Heart left ventricle (tissue), 16 donors: ENCODE results near the gene DAD1. TPM values are rescaled to one million over a fixed set of nuclear protein-coding genes. Genes with fewer than 3 reads are reported as not detected.

Source experiments
- ATAC-seq, 4 donors: fragments of 200-7000 bp; cut with Tn5 transposase; one replicate each; pipeline ENCODE4 v1.9.1; 2020 to 2022; ENCODE audit warnings: moderate library complexity in 4 of 4, mild to moderate bottlenecking in 3 of 4, moderate number of reproducible peaks in 1 of 4
- DNase-seq, 5 donors: peaks; one replicate each; pipeline ENCODE4 v3.0.0-alpha.2; 2020
- H3K27ac ChIP-seq, 12 donors: fragments of 200-600 bp; sonication (generic) in 4 of 12; one replicate each; pipeline versions ENCODE4 v1.5.0 to v1.8.0; 2016 to 2022; ENCODE audit warnings: mild to moderate bottlenecking in 2 of 12
- H3K27me3 ChIP-seq, 9 donors: fragments of 200-600 bp; sonication (generic) in 2 of 9; one replicate each; pipeline versions ENCODE4 v1.5.1 to v1.8.0; 2016 to 2022; ENCODE audit warnings: mild to moderate bottlenecking in 3 of 9
- H3K36me3 ChIP-seq, 9 donors: fragments of 200-600 bp; sonication (generic) in 2 of 9; one replicate each; pipeline versions ENCODE4 v1.5.0 to v1.8.0; 2018 to 2022; ENCODE audit warnings: mild to moderate bottlenecking in 2 of 9
- H3K4me1 ChIP-seq, 12 donors: fragments of 200-600 bp; sonication (generic) in 4 of 12; one replicate each; pipeline versions ENCODE4 v1.5.0 to v1.8.0; 2016 to 2022; ENCODE audit warnings: mild to moderate bottlenecking in 3 of 12
- H3K4me3 ChIP-seq, 12 donors: fragments of 200-600 bp; sonication (generic) in 4 of 12; one replicate each; pipeline versions ENCODE4 v1.5.0 to v1.8.0; 2017 to 2022; ENCODE audit warnings: mild to moderate bottlenecking in 9 of 12, moderate library complexity in 4 of 12
- H3K9me3 ChIP-seq, 12 donors: fragments of 200-600 bp; sonication (generic) in 4 of 12; one replicate each; pipeline versions ENCODE4 v1.5.0 to v1.8.0; 2016 to 2022; ENCODE audit warnings: mild to moderate bottlenecking in 1 of 12
- CTCF ChIP-seq, 12 donors: fragments of 200-600 bp; sonication (generic) in 4 of 12; IDR thresholded peaks; one replicate each; pipeline versions ENCODE4 v1.5.0 to v1.8.0; 2018 to 2022; ENCODE audit warnings: antibody characterized with exemption in 12 of 12, mild to moderate bottlenecking in 5 of 12
- POLR2A ChIP-seq, 2 donors: fragments of 450-650 bp; IDR thresholded peaks; one replicate each; pipeline ENCODE4 v1.6.1; 2017; ENCODE audit warnings: antibody characterized with exemption in 2 of 2, mild to moderate bottlenecking in 2 of 2, moderate library complexity in 2 of 2
- WGBS, 4 donors: extraction: QIAGEN DNeasy Blood & Tissue Kit in 2 of 4; methylation state at CpG; one replicate each; pipeline versions ENCODE4 v1.1.5 to v1.1.7; 2013 to 2018; 5-methylcytosine and 5-hydroxymethylcytosine counted together
- intact Hi-C, 10 donors: fragments of 100-400 bp; cut with DNase I; formaldehyde crosslinking; loops; one replicate each; pipeline versions ENCODE4 v1.11.1 to v1.14.2; 2022
- polyA plus RNA-seq, 2 donors: library from polyadenylated mRNA; stranded (reverse); fragments of 200-250 nt; gene quantifications; one replicate each; pipeline ENCODE4 v1.2.3, GENCODE V29; 2013
- total RNA-seq, 9 donors: library from RNA; depleted of rRNA in 2 of 9; stranded (reverse); fragments of >200 nt in 2 of 9; fragmentation: NEBNext Ultra II Directional in 3 of 9; extraction: Animal tissue kit (Norgen Biotek cat#: 25700) in 3 of 9; gene quantifications; one replicate each; pipeline versions ENCODE4 v1.1.0 to v1.2.4, GENCODE V29; 2016 to 2023
- donor health status: ischemic (EF 13 %, LVEDD 7.1; RV severe dilation, severe dysfunction).
- donor health status: healthy with polysubstance abuse.
- donor health status: DM: no; HTN: yes; CAD: no.
- donor health status: DM: no; HTN: no; CAD: no.
- donor health status: ischemic (EF 25% LVEDD 6.9; RV normal size, moderate dysfunction).
- donor health status: ischemic (EF 25% LVEDD 5.7; RV mildly dilated, moderate dysfunction).
- donor health status: healthy.
- donor health status: DM: yes; HTN: yes; CAD: no.
- donor health status: ischemic (EF 35%, LVEDD 5.7; RV mildly dilated, moderate dysfunction).
- donor health status: nonischemic (EF 11% LVEDD 7.7; RV severe dilation, severe dysfunction).
- donor health status: DM: yes; HTN: yes; CAD: no.
- donor health status: PGD.
- donor health status: ischemic (EF 29% LVEDD 5.4; RV normal size, mild dysfunction).
- donor health status: nonischemic (EF 23%, LVEDD 6.1; RV moderate dilation, normal function).

Gene DAD1
- total and polyA plus RNA-seq, 11 donors, result 108 to 402 (median 147) TPM

GRCh38 chr14:22600027-22600426 is 11.0 kb upstream of the DAD1 start:
- Histone ChIP-seq H3K36me3 (peaks cover 4 to 38% (median 36%) of the 10 kb centered on the region in 9 donors), H3K27ac (no peak overlapping the region), H3K27me3 (peaks cover 0 to 5% (median 0%) of the 10 kb centered on the region in 9 donors), H3K4me3 (peak overlapping the region in 1 of 12 donors; percentile 86), H3K9me3 (no peaks in the 10 kb centered on the region), H3K4me1 (peaks cover 3 to 27% (median 17%) of the 10 kb centered on the region in 12 donors)
- TF ChIP-seq POLR2A (IDR thresholded peaks at IDR 0.05) (no peak), CTCF (IDR thresholded peaks at IDR 0.05) (no peak)
- no peak for ATAC-seq
- no peak for DNase-seq
- intact Hi-C loops, result no loop called here

DNA sequence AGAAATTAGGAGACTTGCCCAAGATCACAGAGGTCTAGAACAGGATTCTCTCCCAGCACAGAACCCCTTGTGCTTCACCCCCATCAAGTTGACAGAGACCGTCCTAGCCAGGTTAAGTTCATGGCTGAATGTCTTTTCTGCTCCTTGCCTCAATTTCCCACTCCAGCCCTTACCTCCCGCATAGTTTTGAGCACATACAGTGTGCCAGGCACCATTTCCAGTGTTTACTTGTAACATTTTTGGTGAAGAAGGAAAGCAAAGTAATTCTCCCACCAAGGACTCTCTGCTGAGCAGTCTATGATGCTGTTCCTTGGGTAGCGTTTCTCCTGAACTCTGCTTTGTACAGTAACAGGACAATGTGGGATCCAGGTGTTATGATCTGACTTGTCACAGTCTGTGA is 10.3 kb upstream of the DAD1 start:
- peaks cover 4 to 32% (median 30%) of the 10 kb centered on the region in 9 donors for H3K36me3 ChIP-seq
- 76 to 94% (median 83%) methylated on average over 3 of the region's 3 CpGs for WGBS, 4 donors
- peak overlapping the region in 11 of 12 donors; percentile 65 to 91 (median 83) for H3K4me3 ChIP-seq
- no peaks in the 10 kb centered on the region for H3K9me3 ChIP-seq
- peaks cover 0 to 5% (median 0%) of the 10 kb centered on the region in 9 donors for H3K27me3 ChIP-seq
- TF ChIP-seq CTCF (IDR thresholded peaks at IDR 0.05) (no peak), POLR2A (IDR thresholded peaks at IDR 0.05) (no peak)
- no peak for DNase-seq
- ATAC-seq, result no peak
- intact Hi-C loops, result loop anchor here in 2 of 10 donors (10.0 kb wide), 2 partner anchors 115 to 165 kb away; partner anchors contain the start of gene OXA1L (in 1 of the 2)
- H3K4me1 ChIP-seq, result peaks cover 3 to 27% (median 17%) of the 10 kb centered on the region in 12 donors
- peak overlapping the region in 9 of 12 donors; percentile 59 to 91 (median 85) for H3K27ac ChIP-seq

- H3K27me3 ChIP-seq, result peaks cover 0 to 5% (median 0%) of the 10 kb centered on the region in 9 donors
- peak overlapping the region; percentile 43 to 91 (median 82) for H3K4me3 ChIP-seq
- H3K36me3 ChIP-seq, result peaks cover 3 to 27% (median 25%) of the 10 kb centered on the region in 9 donors
- 3 to 13% (median 10%) methylated on average over 5 of the region's 5 CpGs for WGBS, 4 donors
- peaks cover 3 to 27% (median 17%) of the 10 kb centered on the region in 12 donors for H3K4me1 ChIP-seq
- intact Hi-C loops, result loop anchor here in 2 of 10 donors (10.0 kb wide), 2 partner anchors 116 to 166 kb away; partner anchors contain the start of gene OXA1L (in 1 of the 2)
- peak in 3 of 4 donors; percentile 27 to 75 (median 69) for ATAC-seq
- no peaks in the 10 kb centered on the region for H3K9me3 ChIP-seq
- H3K27ac ChIP-seq, result peak overlapping the region in 10 of 12 donors; percentile 59 to 91 (median 84)
- no peak for DNase-seq
- TF ChIP-seq CTCF (IDR thresholded peaks at IDR 0.05) (peak in 1 of 12 donors; percentile 15), POLR2A (IDR thresholded peaks at IDR 0.05) (no peak)
These were observed 9.8 kb upstream of the DAD1 start for GRCh38 chr14:22598896-22599244.

DNA sequence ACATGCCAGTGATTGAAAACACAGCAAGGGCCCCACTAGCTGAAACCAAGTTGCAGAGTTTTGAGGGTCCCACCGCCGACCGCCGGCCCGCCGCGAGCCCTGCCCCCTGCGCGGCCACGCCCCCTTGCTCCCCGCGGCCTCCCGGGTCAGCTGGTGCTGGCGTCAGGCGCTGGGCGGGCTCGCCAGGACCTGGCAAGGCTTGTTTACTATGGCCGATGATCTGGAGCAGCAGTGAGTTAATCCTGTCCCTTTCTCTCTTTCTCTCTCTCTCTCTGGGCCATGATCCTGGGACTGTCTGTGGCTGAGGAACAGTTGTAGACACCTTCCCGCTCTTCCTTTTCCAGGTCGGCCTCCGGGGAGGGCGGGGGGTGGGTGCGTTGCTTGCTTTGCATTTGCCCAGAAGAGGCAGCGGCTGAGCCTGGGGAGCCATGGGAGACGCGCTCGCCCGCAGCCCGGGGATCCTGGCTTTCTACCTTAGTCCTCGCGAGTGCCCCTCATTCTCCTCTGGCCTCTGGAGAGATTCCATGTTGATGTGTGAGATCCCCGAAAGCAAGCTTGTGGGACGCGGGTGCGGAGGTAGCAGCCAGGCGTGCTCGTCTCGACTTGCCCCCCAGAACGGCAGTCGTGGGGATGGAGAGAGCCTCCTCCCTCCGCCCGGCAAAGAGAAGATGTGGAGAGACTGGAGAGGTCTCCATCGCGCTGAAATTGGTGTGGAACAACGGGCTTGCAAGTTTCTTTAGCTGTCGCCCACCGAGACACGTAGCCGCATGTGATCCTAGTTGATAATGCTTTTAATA is 9.3 kb upstream of the DAD1 start, which contains the start of gene ABHD4:
Gene ABHD4, plus strand, starts transcription at position 202 of the 797 bp plus-strand sequence. Its CDS starts 7 bp downstream, at position 209.
- intact Hi-C loops, result loop anchor here in 2 of 10 donors (10.0 kb wide), 2 partner anchors 117 to 167 kb away; partner anchors contain the start of gene OXA1L (in 1 of the 2)
- H3K27ac ChIP-seq, result peak within 1 kb of the TSS in 11 of 12 donors; percentile 59 to 91 (median 83)
- ATAC-seq (peak; percentile 93 to 99 (median 98)), DNase-seq (peak; percentile 84 to 91 (median 86))
- peaks cover 3 to 27% (median 17%) of the 10 kb centered on the region in 12 donors for H3K4me1 ChIP-seq
- TF ChIP-seq POLR2A (IDR thresholded peaks at IDR 0.05) (peak in 1 of 2 donors; percentile 78), CTCF (IDR thresholded peaks at IDR 0.05) (no peak)
- peak within 1 kb of the TSS; percentile 43 to 91 (median 82) for H3K4me3 ChIP-seq
- no peaks in the 10 kb centered on the region for H3K9me3 ChIP-seq
- WGBS, 4 donors, result 0 to 2% (median 1%) methylated on average over 25 to 49 of the region's 49 CpGs
- H3K36me3 ChIP-seq, result peaks cover 0 to 21% (median 19%) of the 10 kb centered on the region in 9 donors
- H3K27me3 ChIP-seq, result peaks cover 0 to 5% (median 0%) of the 10 kb centered on the region in 9 donors
